HCT116 (cell line): Measurements from ENCODE around the gene C9orf72. TPM values are rescaled to one million over a fixed set of nuclear protein-coding genes. Genes with fewer than 3 reads are reported as not detected.

Experiments used
- ATAC-seq: fragments of 200-7000 bp; cut with Tn5 transposase; 2 replicates; pipeline ENCODE4 v1.9.1; 2020; ENCODE audit warnings: mild to moderate bottlenecking, moderate library complexity
- BruUV-seq: library from RNA; stranded (reverse); fragments of 400-500 nt; replicated peaks from 2 replicates; lab custom pipeline; 2021; lab: Mats Ljungman, UMichigan
- CTCF ChIA-PET: fragments of 300-600 bp; sonication (Branson Sonifier 250); formaldehyde crosslinking; loops from one replicate; lab custom pipeline; 2021; ENCODE audit warnings: antibody characterized with exemption; lab: Charles Lee
- POLR2A ChIA-PET: fragments of 300-600, 350-600 bp; sonication (Branson Sonifier 250); formaldehyde crosslinking; loops from one replicate; lab custom pipeline; 2021; ENCODE audit warnings: antibody characterized with exemption; lab: Charles Lee
- RAD21 ChIA-PET, 2 experiments: fragments of 300-600 bp; sonication (Branson Sonifier 250); formaldehyde crosslinking; loops; one replicate each; lab custom pipeline; 2023; ENCODE audit warnings: low total read pairs in 2 of 2; ENCODE audit not compliant: uncharacterized antibody in 2 of 2, unreplicated experiment in 2 of 2, low non-redundant PET in 1 of 2; lab: Charles Lee
- DNase-seq: peaks from one replicate; pipeline ENCODE4 v3.0.0-alpha.2; 2010; ENCODE audit warnings: low read depth, low spot score
- H2AFZ ChIP-seq: fragments of 200-600 bp; shearing (Covaris generic), sonication (generic); 2 replicates; pipeline ENCODE4 v1.6.1; 2017; ENCODE audit warnings: low read depth, mixed run types, mixed read lengths, antibody characterized with exemption, low read length; ENCODE audit not compliant: poor library complexity, severe bottlenecking
- H3K27ac ChIP-seq: 2 replicates; pipeline ENCODE4 v1.5.1; 2012; ENCODE audit warnings: low read depth, low read length
- H3K27me3 ChIP-seq: fragments of 200-600 bp; sonication (generic); 2 replicates; pipeline ENCODE4 v1.6.1; 2016; ENCODE audit warnings: mixed run types, low read length, mixed read lengths; ENCODE audit not compliant: insufficient read depth
- H3K36me3 ChIP-seq, 2 experiments: fragments of 200-500 bp in 1 of 2; fragments of 200-600 bp in 1 of 2; sonication (Bioruptor generic) in 1 of 2; sonication (generic) in 1 of 2; 2 replicates each; pipeline versions ENCODE4 v1.5.1 to v1.6.1; 2014 to 2016; ENCODE audit warnings: low read length in 2 of 2, inconsistent platforms in 1 of 2, mixed read lengths in 1 of 2, mixed run types in 1 of 2; ENCODE audit not compliant: insufficient read depth in 2 of 2, control insufficient read depth in 1 of 2
- H3K4me1 ChIP-seq, 2 experiments: fragments of 200-600 bp in 1 of 2; sonication (generic) in 1 of 2; 2 replicates each; pipeline versions ENCODE4 v1.5.1 to v1.6.1; 2012 to 2017; ENCODE audit warnings: low read length in 2 of 2, inconsistent platforms in 1 of 2, mild to moderate bottlenecking in 1 of 2, mixed read lengths in 1 of 2, mixed run types in 1 of 2, moderate library complexity in 1 of 2; ENCODE audit not compliant: insufficient read depth in 2 of 2, control insufficient read depth in 1 of 2
- H3K4me2 ChIP-seq: fragments of 200-600 bp; sonication (generic); 2 replicates; pipeline ENCODE4 v1.6.1; 2017; ENCODE audit warnings: mixed run types, low read length, mixed read lengths
- H3K4me3 ChIP-seq, 2 experiments: fragments of 200-600 bp in 1 of 2; sonication (generic) in 1 of 2; replicated peaks in 1 of 2; 2 replicates each; pipeline ENCODE4 v1.5.1; 2011 to 2016; ENCODE audit warnings: low read length in 2 of 2, control low read depth in 1 of 2, low read depth in 1 of 2, mild to moderate bottlenecking in 1 of 2, mixed read lengths in 1 of 2, mixed run types in 1 of 2
- H3K79me2 ChIP-seq: fragments of 200-600 bp; sonication (generic); 2 replicates; pipeline ENCODE4 v1.6.1; 2017; ENCODE audit warnings: mild to moderate bottlenecking, mixed run types, low read length, moderate library complexity, mixed read lengths; ENCODE audit not compliant: insufficient read depth
- H3K9ac ChIP-seq: fragments of 200-600 bp; sonication (generic); 2 replicates; pipeline ENCODE4 v1.6.1; 2016; ENCODE audit warnings: low read length, mixed read lengths
- H3K9me2 ChIP-seq: fragments of 200-600 bp; sonication (generic), shearing (Covaris generic); 2 replicates; pipeline ENCODE4 v1.6.1; 2017; ENCODE audit warnings: mixed run types, mild to moderate bottlenecking, moderate library complexity; ENCODE audit not compliant: insufficient read depth
- H3K9me3 ChIP-seq, 2 experiments: fragments of 200-500 bp in 1 of 2; fragments of 200-600 bp in 1 of 2; sonication (Bioruptor generic) in 1 of 2; sonication (generic) in 1 of 2; 2 replicates each; pipeline ENCODE4 v1.6.1; 2014 to 2017; ENCODE audit warnings: low read length in 2 of 2, mixed read lengths in 2 of 2, inconsistent platforms in 1 of 2, low read depth in 1 of 2, mild to moderate bottlenecking in 1 of 2, mixed run types in 1 of 2, moderate library complexity in 1 of 2; ENCODE audit not compliant: control insufficient read depth in 1 of 2, insufficient read depth in 1 of 2
- H4K20me1 ChIP-seq: fragments of 200-600 bp; sonication (generic), shearing (Covaris generic); 2 replicates; pipeline ENCODE4 v1.6.1; 2017; ENCODE audit warnings: mixed run types, mild to moderate bottlenecking, moderate library complexity; ENCODE audit not compliant: insufficient read depth
- CBX3 ChIP-seq: IDR thresholded peaks from 2 replicates; pipeline ENCODE4 v1.6.1; 2012; ENCODE audit warnings: low read depth
- CEBPB ChIP-seq: IDR thresholded peaks from 2 replicates; pipeline ENCODE4 v1.6.1; 2012; ENCODE audit warnings: low read depth
- EGR1 ChIP-seq: IDR thresholded peaks from 2 replicates; pipeline ENCODE4 v1.6.1; 2012; ENCODE audit warnings: low read depth
- ELF1 ChIP-seq: IDR thresholded peaks from 2 replicates; pipeline ENCODE4 v1.6.1; 2012; ENCODE audit warnings: low read depth, borderline replicate concordance
- POLR2A ChIP-seq: IDR thresholded peaks from 2 replicates; pipeline ENCODE4 v1.7.0; 2011; ENCODE audit warnings: borderline replicate concordance; ENCODE audit not compliant: insufficient read depth, insufficient read length; ENCODE audit errors: extremely low read depth
- POLR2AphosphoS5 ChIP-seq: IDR thresholded peaks from 2 replicates; pipeline ENCODE4 v1.6.1; 2011; ENCODE audit warnings: mild to moderate bottlenecking, low read depth, low read length, moderate library complexity
- RAD21 ChIP-seq: IDR thresholded peaks from 2 replicates; pipeline ENCODE4 v1.6.1; 2012; ENCODE audit warnings: low read depth, mild to moderate bottlenecking
- SIN3A ChIP-seq: IDR thresholded peaks from 2 replicates; pipeline ENCODE4 v1.6.1; 2012; ENCODE audit warnings: low read depth
- SP1 ChIP-seq: IDR thresholded peaks from 2 replicates; pipeline ENCODE4 v1.6.1; 2012; ENCODE audit warnings: low read depth
- SRF ChIP-seq: IDR thresholded peaks from 2 replicates; pipeline ENCODE4 v1.6.1; 2012; ENCODE audit warnings: low read depth
- TCF7L2 ChIP-seq: IDR thresholded peaks from 2 replicates; pipeline ENCODE4 v1.7.0; 2011; ENCODE audit warnings: borderline replicate concordance, inconsistent platforms; ENCODE audit not compliant: insufficient read depth, insufficient read length; ENCODE audit errors: extremely low read depth
- YY1 ChIP-seq: IDR thresholded peaks from 2 replicates; pipeline ENCODE4 v1.6.1; 2011; ENCODE audit warnings: low read length, low read depth, moderate library complexity, mild to moderate bottlenecking; ENCODE audit not compliant: insufficient replicate concordance; ENCODE audit errors: extremely low read depth
- ZFX ChIP-seq: fragments of 450-650 bp; IDR thresholded peaks from 2 replicates; pipeline ENCODE4 v1.6.1; 2017
- ZNF274 ChIP-seq: fragments of 200-500 bp; sonication (Bioruptor generic); IDR thresholded peaks from 2 replicates; pipeline ENCODE4 v1.6.1; 2014; ENCODE audit warnings: mild to moderate bottlenecking, low read depth, low read length, inconsistent platforms
- intact Hi-C: fragments of 100-400 bp; cut with micrococcal nuclease; formaldehyde crosslinking; loops from 2 replicates; pipeline ENCODE4 v1.10.0; 2022
- total RNA-seq: library from RNA; stranded (reverse); gene quantifications from one replicate; pipeline ENCODE4 v1.2.1, GENCODE V29; 2021; ENCODE audit not compliant: unreplicated experiment
- TF ChIP-seq, protein P1 (sequence below): IDR thresholded peaks from 2 replicates; pipeline ENCODE4 v1.6.1; 2012
- TF ChIP-seq, protein P2 (sequence below): IDR thresholded peaks from 2 replicates; pipeline ENCODE4 v1.6.1; 2012; ENCODE audit warnings: low read depth
- TF ChIP-seq, protein P3 (sequence below), 3 experiments: fragments of 200-600 bp in 1 of 3; sonication (generic) in 1 of 3; IDR thresholded peaks in 2 of 3; conservative IDR thresholded peaks in 1 of 3; 2 replicates each; pipeline ENCODE4 v1.5.1; 2012 to 2017; ENCODE audit warnings: low read depth in 2 of 3, low read length in 2 of 3, antibody characterized with exemption in 1 of 3, borderline replicate concordance in 1 of 3, control low read depth in 1 of 3, mild to moderate bottlenecking in 1 of 3, mixed read lengths in 1 of 3, mixed run types in 1 of 3, moderate library complexity in 1 of 3; ENCODE audit not compliant: insufficient read depth in 1 of 3

Gene C9orf72
- total RNA-seq, 1 experiment from 2014 or later: 12.0 TPM

DNA sequence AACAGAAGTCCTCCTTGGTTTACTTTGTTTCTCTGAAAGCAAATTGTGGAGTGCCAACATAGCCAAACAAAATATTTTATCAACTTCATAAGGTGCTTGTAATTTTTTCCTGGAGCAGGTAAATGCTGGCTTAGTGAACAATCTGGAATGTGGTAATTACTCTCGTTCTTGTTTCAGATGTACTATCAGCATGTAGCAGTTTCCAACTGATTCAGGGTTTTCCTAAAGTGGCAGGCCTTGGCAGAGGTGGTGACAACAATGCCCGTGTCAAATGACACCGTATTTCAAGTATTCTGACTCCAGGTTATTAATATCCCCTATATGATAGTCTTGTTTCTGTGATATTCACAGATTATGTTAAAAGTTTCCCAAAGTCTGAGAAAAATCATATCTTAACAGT lies 1.2 kb downstream of the C9orf72 start:
- Histone ChIP-seq H3K4me2 (peak overlapping the region; percentile 84), H3K79me2 (no peaks in the 10 kb centered on the region), H3K9me2 (no peaks in the 10 kb centered on the region), H3K9ac (peak overlapping the region; percentile 82), H3K36me3 (no peaks in the 10 kb centered on the region), H4K20me1 (no peaks in the 10 kb centered on the region), H2AFZ (no peak overlapping the region), H3K4me1 (peaks cover 6 to 19% of the 10 kb centered on the region in 2 experiments), H3K9me3 (no peaks in the 10 kb centered on the region), H3K27me3 (no peaks in the 10 kb centered on the region), H3K4me3 (peak overlapping the region; percentile 62 to 86; a peak in 3 of 4 replicates), H3K27ac (no peak overlapping the region)
- POLR2A ChIA-PET: no interaction called here
- TF ChIP-seq, protein P1, sequence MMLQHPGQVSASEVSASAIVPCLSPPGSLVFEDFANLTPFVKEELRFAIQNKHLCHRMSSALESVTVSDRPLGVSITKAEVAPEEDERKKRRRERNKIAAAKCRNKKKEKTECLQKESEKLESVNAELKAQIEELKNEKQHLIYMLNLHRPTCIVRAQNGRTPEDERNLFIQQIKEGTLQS: no peak
- TF ChIP-seq SRF (no peak), ZFX (no peak), CBX3 (no peak), ZNF274 (no peak), RAD21 (no peak)
- no TSS peak for BruUV-seq
- RAD21 ChIA-PET: no interaction called here
- DNase-seq: no peak
- CTCF ChIA-PET: no interaction called here
- intact Hi-C loops: no loop called here
- ATAC-seq: no peak

DNA sequence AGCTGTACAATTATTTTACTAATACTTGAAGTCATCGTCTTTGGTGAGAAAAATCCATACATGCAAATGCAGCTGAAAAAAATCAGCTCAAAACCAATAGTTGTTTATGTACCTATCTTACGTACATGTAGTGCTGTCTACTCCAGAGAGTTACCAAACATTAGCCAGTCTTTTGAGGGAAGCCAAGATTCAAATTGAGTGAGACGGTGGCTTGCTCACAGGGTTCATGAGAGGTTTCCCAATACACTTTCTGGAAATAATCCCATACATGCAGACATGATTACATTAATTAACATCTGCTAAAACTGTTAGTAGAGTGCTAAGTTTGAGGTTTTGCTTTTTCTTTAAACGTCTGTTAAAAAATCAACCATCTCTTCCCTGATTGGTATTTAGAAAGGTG lies 2.3 kb downstream of the C9orf72 start:
- ChIA-PET POLR2A (no interaction called here), RAD21 (no interaction called here), CTCF (no interaction called here)
- no peak for DNase-seq
- H3K9me2 ChIP-seq: no peaks in the 10 kb centered on the region
- H3K9me3 ChIP-seq: no peaks in the 10 kb centered on the region
- no peak overlapping the region for H3K9ac ChIP-seq
- H3K4me2 ChIP-seq: no peak overlapping the region
- no peak overlapping the region for H2AFZ ChIP-seq
- peaks cover 6 to 19% of the 10 kb centered on the region in 2 experiments for H3K4me1 ChIP-seq
- ATAC-seq: no peak
- no TSS peak for BruUV-seq
- no peaks in the 10 kb centered on the region for H3K36me3 ChIP-seq
- intact Hi-C loops: no loop called here
- no peaks in the 10 kb centered on the region for H4K20me1 ChIP-seq
- H3K79me2 ChIP-seq: no peaks in the 10 kb centered on the region
- no peak overlapping the region for H3K4me3 ChIP-seq
- no peak overlapping the region for H3K27ac ChIP-seq
- no peaks in the 10 kb centered on the region for H3K27me3 ChIP-seq
- TF ChIP-seq POLR2A (no peak), ELF1 (no peak), ZFX (no peak), SIN3A (no peak), SP1 (no peak), CEBPB (no peak), CBX3 (no peak), EGR1 (no peak), SRF (no peak), YY1 (no peak), POLR2AphosphoS5 (no peak), TCF7L2 (no peak), ZNF274 (no peak)
- TF ChIP-seq, protein P2, sequence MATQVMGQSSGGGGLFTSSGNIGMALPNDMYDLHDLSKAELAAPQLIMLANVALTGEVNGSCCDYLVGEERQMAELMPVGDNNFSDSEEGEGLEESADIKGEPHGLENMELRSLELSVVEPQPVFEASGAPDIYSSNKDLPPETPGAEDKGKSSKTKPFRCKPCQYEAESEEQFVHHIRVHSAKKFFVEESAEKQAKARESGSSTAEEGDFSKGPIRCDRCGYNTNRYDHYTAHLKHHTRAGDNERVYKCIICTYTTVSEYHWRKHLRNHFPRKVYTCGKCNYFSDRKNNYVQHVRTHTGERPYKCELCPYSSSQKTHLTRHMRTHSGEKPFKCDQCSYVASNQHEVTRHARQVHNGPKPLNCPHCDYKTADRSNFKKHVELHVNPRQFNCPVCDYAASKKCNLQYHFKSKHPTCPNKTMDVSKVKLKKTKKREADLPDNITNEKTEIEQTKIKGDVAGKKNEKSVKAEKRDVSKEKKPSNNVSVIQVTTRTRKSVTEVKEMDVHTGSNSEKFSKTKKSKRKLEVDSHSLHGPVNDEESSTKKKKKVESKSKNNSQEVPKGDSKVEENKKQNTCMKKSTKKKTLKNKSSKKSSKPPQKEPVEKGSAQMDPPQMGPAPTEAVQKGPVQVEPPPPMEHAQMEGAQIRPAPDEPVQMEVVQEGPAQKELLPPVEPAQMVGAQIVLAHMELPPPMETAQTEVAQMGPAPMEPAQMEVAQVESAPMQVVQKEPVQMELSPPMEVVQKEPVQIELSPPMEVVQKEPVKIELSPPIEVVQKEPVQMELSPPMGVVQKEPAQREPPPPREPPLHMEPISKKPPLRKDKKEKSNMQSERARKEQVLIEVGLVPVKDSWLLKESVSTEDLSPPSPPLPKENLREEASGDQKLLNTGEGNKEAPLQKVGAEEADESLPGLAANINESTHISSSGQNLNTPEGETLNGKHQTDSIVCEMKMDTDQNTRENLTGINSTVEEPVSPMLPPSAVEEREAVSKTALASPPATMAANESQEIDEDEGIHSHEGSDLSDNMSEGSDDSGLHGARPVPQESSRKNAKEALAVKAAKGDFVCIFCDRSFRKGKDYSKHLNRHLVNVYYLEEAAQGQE: no peak
- TF ChIP-seq, protein P3, sequence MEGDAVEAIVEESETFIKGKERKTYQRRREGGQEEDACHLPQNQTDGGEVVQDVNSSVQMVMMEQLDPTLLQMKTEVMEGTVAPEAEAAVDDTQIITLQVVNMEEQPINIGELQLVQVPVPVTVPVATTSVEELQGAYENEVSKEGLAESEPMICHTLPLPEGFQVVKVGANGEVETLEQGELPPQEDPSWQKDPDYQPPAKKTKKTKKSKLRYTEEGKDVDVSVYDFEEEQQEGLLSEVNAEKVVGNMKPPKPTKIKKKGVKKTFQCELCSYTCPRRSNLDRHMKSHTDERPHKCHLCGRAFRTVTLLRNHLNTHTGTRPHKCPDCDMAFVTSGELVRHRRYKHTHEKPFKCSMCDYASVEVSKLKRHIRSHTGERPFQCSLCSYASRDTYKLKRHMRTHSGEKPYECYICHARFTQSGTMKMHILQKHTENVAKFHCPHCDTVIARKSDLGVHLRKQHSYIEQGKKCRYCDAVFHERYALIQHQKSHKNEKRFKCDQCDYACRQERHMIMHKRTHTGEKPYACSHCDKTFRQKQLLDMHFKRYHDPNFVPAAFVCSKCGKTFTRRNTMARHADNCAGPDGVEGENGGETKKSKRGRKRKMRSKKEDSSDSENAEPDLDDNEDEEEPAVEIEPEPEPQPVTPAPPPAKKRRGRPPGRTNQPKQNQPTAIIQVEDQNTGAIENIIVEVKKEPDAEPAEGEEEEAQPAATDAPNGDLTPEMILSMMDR (IDR thresholded peaks at IDR 0.05 in 2 of 3, conservative IDR thresholded peaks at IDR 0.05 in 1 of 3; ENCODE audit: borderline replicate concordance in 1 of 3, insufficient read depth in 1 of 3, low read depth in 2 of 3, low read length in 2 of 3): no peak
